ES-I3 (cell line): ENCODE results near the gene C20orf144.
"Not testable (repeated sequence)": the region's sequence is repeated elsewhere in the genome, so short reads cannot be mapped to it uniquely, and the experiment has no call there.

ENCODE experiments used
- H3K36me3 ChIP-seq: 2 replicates; pipeline ENCODE4 v1.6.1; 2013; ENCODE audit warnings: mild to moderate bottlenecking, low read length, control low read depth, moderate library complexity; ENCODE audit not compliant: insufficient read depth
- H3K4me1 ChIP-seq: 2 replicates; pipeline ENCODE4 v1.6.1; 2013; ENCODE audit warnings: mild to moderate bottlenecking, control low read depth, low read length; ENCODE audit not compliant: insufficient read depth
- H3K9ac ChIP-seq: 2 replicates; pipeline ENCODE4 v1.6.1; 2013; ENCODE audit warnings: low read depth, mild to moderate bottlenecking, low read length, moderate library complexity
- H3K9me3 ChIP-seq: 2 replicates; pipeline ENCODE4 v1.6.1; 2013; ENCODE audit warnings: mild to moderate bottlenecking, low read length, moderate library complexity; ENCODE audit not compliant: control insufficient read depth, insufficient read depth

The C20orf144 gene

DNA sequence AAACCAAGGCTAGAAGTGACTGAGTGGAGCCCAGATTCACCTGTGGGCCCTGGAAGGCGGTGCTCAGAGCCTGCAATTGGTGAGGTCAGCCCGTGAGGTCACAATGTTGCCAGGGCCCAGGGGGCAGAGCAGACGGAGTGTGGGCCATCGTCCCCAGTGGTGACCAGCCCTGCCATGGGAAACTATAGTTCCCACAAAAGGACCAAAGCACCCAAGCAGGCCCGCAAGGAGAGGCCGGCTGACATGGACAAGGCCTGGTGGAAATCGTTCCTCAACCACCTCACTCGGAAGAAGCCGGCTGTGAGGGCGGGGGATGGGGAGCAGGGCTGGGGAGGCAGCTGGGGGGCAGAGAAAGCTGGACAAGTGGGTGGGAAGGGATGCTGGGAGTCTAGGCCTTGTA is at the start of gene C20orf144:
Gene C20orf144 (plus strand): TSS at position 156 of the 400 bp plus-strand sequence. CDS start 19 bp downstream, at position 175.
- Histone ChIP-seq H3K4me1 (peaks cover 10% of the 10 kb centered on the region; the same call in 1 of the 2 replicates), H3K9ac (peak within 1 kb of the TSS; percentile 56), H3K9me3 (no peaks in the 10 kb centered on the region), H3K36me3 (no peaks in the 10 kb centered on the region)

DNA sequence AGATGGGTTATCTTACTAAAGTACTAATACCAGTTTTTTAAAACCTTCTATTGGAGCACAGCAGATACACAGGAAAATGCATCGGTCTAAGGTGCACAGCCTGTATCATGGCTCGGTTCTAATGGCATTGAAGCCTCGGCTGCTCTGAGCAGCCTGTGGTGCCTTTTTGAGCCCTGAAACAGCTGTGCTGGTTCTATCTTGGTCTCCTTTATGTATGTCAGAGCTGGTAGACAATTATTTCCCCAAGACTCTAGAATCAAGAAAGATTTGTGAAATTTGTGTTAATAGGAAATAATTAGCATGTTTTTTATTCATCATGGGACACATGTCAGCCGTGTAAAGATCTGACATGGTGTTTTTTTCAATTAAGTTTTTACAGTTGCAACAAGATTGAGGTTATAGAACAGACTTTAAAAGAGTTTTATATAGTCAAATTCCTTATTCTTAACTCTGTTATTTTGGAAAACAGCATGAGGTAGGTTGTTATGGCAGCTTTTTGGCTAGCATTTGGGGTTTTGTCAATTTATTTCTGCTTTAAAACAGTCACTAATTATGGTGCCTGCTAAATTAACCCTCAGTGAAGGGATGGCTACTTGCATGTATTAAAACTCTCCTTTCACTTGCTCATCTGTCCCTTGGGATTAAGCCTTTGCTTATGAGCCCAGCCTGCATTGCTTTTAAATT is 40.3 kb upstream of the C20orf144 start:
- Histone ChIP-seq H3K9me3 (no peaks in the 10 kb centered on the region), H3K9ac (no peak overlapping the region), H3K36me3 (peaks cover 6% of the 10 kb centered on the region; the same call in 1 of the 2 replicates), H3K4me1 (peaks cover 4% of the 10 kb centered on the region; the same call in 1 of the 2 replicates)

DNA sequence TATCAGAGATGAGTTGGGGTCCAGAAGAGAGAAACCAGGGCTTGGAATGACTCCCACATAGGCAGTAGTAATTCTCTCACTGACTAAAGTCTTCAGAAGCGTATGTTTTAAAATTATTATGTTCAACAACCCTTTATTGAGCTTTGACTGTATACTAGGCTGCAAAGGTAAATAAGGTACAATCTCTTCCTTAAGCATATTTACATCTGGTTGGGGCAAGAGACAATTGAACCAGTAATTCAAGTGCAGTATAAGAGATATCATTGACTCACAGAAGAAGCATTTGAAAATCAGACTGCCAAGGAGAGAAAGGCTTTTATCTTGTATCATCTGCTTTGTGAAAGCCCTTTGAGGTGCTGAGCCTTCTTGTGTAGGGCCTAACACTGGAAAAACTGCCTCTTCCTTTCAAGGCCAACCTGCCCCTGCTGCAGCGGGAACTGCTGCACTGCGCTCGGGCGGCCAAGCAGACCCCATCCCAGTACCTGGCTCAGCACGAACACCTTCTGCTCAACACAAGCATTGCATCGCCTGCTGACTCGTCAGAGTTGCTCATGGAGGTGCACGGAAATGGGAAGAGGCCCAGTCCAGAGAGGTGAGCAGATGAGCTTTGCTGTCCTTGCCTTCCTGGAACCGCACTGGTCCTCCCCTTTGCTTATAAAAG is 39.3 kb upstream of the C20orf144 start:
- Histone ChIP-seq H3K4me1 (peaks cover 4% of the 10 kb centered on the region; the same call in 1 of the 2 replicates), H3K36me3 (peaks cover 6% of the 10 kb centered on the region; the same call in 1 of the 2 replicates)

DNA sequence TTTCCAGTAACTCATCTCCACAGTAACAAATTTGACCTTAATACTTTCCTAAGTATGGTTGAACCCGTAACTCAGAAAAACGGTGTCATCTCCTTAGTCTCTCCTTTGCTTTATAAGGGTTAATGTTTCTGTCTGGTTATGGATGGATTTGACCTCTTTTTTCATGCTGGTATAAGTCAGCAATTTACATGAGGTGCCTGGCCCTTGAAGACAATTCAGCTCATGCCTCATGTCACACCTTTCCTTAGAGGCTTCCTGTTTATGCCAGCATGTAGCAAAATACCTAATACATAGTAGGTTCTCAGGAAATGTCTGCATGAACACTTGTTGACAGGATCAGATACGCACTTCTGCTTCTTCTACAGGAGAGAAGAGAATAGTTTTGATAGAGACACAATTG is 37.7 kb upstream of the C20orf144 start:
- H3K4me1 ChIP-seq: no peaks in the 10 kb centered on the region
- H3K36me3 ChIP-seq: peaks cover 6% of the 10 kb centered on the region; the same call in 1 of the 2 replicates

More for the DNA sequence above, 39.3 kb upstream of the C20orf144 start:
- no peak overlapping the region for H3K9ac ChIP-seq
- H3K9me3 ChIP-seq: no peaks in the 10 kb centered on the region

DNA sequence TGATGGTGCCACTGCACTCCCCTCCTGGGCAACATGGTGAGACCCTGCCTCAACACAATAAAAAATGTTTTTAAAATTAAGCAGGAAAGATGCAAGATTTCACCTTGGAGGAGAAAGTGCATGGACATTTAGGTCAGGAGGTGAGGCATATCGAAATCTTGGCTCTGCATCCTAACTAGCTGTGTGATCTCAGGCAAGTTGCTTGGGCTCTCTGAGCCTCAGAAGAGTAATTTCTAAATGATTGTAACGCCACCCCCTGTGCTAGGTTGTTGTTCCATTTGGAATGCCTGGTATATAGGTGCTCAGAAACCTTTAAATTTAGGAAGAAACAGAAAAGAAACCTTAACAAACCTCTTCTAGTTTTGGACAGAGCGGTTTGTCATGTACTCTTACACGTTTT is 35.9 kb upstream of the C20orf144 start:
- no peaks in the 10 kb centered on the region for H3K9me3 ChIP-seq
- no peaks in the 10 kb centered on the region for H3K4me1 ChIP-seq
- peaks cover 6% of the 10 kb centered on the region; the same call in 1 of the 2 replicates for H3K36me3 ChIP-seq

More for the DNA sequence above, 37.7 kb upstream of the C20orf144 start:
- no peaks in the 10 kb centered on the region for H3K9me3 ChIP-seq
- H3K9ac ChIP-seq: no peak overlapping the region

DNA sequence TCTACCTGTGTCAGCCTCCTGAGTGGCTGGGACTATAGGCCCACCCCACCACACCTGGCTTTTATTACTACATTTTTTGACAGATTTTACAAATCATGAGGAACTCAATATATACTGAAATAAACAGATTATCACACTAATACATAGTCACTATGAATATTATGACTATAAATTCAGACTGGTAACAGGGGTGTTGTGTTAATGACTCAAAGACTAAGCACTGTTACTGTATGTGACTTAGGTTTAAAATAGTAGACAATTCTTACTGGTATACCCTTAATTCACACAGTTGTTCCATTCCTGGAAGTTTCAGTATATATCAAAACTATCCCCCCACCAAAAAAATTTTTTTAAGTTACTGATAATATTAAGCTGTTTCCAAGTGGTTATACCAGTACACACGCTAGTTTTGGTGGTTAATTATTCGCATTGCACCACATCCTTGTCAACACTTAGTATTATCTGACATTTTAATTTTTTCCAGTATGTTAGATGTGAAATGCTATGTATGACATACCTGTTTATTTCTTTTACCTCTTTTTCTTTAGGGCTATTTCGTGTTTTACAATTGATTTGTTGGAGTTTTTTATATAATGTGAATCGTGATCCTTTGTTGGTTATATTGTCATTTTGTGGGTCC is 34.4 kb upstream of the C20orf144 start:
- peaks cover 6% of the 10 kb centered on the region; the same call in 1 of the 2 replicates for H3K36me3 ChIP-seq
- no peak overlapping the region for H3K9ac ChIP-seq
- no peaks in the 10 kb centered on the region for H3K4me1 ChIP-seq
- no peaks in the 10 kb centered on the region for H3K9me3 ChIP-seq

More for the DNA sequence above, 35.9 kb upstream of the C20orf144 start:
- H3K9ac ChIP-seq: no peak overlapping the region

DNA sequence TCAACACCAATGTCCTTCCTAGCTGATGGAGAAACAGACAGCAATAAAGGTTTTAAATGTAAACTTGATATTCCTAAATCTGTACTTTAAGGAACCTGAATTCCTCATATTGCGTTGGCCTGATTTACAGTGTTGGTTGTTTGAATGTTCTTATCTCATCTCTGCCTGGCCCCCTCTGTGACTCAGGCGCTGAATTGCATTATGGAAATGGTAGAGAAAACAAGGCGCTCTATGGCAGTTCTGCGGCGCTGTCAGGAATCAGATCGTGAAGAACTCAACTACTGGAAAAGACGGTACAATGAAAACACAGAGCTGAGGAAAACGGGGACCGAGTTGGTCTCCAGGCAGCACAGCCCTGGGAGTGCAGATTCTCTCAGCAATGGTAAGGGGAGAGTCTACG is 32.6 kb upstream of the C20orf144 start:
- H3K36me3 ChIP-seq: peaks cover 6% of the 10 kb centered on the region; the same call in 1 of the 2 replicates

DNA sequence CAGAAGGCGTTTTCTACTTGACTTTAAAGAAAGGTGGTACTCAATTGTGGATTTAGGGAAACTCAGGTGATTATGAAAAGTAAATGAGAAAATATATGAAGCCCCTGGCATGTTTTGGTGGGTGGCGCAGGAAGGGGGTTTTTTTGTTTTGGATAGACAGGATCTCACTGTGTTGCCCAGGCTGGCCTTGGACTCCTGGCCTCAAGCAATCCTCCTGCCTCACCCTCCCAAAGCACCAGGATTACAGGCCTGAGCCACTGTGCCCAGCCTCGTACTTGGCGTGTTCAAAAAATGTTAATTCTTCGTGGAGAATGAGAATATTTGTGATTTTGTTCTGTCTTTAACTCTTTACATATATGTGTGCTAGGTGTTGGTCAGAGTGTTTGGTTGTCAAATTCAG is 32.1 kb upstream of the C20orf144 start:
- H3K36me3 ChIP-seq: peaks cover 6% of the 10 kb centered on the region; the same call in 1 of the 2 replicates
- no peaks in the 10 kb centered on the region for H3K4me1 ChIP-seq
- H3K9ac ChIP-seq: no peak overlapping the region
- H3K9me3 ChIP-seq: no peaks in the 10 kb centered on the region

More for the DNA sequence above, 32.6 kb upstream of the C20orf144 start:
- H3K9me3 ChIP-seq: no peaks in the 10 kb centered on the region
- H3K9ac ChIP-seq: no peak overlapping the region
- H3K4me1 ChIP-seq: no peaks in the 10 kb centered on the region

DNA sequence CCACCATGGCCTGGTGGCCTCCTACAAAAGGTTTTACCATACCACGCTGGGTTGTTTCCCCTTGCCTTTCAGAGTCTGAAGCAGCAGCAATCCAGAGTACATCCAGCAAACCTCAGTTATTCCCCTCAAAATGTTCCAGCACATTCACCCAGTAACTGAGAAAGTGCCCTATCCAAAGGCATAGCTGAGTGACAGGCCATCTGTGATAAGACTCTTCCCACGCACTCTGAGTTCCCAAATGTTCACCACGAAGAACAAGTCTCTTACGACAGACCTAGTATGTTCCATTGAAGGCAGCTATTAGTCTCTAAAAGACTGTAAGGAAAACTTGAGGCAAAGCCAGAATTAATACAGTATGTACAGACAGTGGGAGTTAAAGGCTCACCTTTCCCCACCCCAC is 31.6 kb upstream of the C20orf144 start:
- no peak overlapping the region for H3K9ac ChIP-seq
- no peaks in the 10 kb centered on the region for H3K9me3 ChIP-seq
- no peaks in the 10 kb centered on the region for H3K4me1 ChIP-seq
- H3K36me3 ChIP-seq: peaks cover 11% of the 10 kb centered on the region; the same call in 1 of the 2 replicates

DNA sequence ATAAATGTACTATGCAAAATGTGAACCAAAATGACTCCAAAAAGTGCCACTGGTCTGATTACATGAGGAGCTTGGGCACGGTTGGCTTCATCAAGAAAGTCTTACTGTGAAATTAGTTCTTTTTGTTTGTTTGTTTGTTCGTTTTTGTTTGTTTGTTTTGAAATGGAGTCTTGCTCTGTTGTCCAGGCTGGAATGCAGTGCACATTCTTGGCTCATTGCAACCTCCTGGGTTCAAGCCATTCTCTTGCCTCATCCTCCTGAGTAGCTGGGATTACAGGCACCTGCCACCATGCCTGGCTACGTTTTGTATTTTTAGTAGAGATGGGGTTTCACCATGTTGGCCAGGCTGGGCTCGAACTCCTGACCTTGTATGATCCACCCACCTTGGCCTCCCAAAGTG is 30.2 kb upstream of the C20orf144 start:
- not testable (repeated sequence) for H3K36me3 ChIP-seq, H3K9ac ChIP-seq, H3K4me1 ChIP-seq, H3K9me3 ChIP-seq

DNA sequence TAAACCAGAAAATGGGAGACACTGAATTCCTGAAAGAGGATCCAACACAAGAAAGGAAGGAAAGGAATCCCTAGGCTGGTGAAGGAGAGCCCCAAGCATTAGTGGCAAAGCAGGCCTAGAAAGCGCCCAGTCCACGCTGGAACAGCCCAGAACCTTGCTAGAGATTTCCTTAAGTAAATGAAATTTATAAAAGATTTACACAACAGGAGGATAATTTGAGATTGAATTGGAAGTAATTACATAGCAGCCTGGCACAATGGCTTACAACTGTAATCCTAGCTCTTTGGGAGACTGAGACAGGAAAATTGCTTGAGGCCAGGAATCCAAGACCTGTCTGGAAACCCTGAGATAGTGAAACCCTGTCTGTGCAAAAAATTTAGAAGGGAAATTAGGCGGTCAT is 26.8 kb upstream of the C20orf144 start:
- H3K36me3 ChIP-seq: peaks cover 10% of the 10 kb centered on the region
- no peaks in the 10 kb centered on the region for H3K4me1 ChIP-seq
- no peaks in the 10 kb centered on the region for H3K9me3 ChIP-seq
- H3K9ac ChIP-seq: no peak overlapping the region

DNA sequence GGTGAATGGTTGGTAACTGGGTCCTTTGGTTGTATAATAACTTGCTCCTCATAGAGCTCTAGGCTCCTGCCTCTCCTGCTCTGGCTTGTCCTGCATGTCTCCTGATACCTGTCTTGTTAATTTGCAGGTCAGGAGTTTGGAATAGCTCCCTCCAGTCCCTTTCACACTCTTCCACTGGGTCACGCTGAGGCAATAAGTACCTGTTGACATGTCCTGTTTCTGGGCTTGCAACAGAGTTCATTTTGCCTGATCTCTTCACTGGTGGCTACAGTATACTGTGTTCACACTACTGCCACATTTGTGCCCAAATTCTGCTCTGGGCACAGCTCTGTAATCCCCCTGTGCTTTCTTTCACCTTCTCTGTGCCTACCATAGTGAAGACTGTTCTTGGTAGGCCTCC is 25.4 kb upstream of the C20orf144 start:
- Histone ChIP-seq H3K4me1 (no peaks in the 10 kb centered on the region), H3K36me3 (peaks cover 10% of the 10 kb centered on the region), H3K9me3 (no peaks in the 10 kb centered on the region), H3K9ac (no peak overlapping the region)

DNA sequence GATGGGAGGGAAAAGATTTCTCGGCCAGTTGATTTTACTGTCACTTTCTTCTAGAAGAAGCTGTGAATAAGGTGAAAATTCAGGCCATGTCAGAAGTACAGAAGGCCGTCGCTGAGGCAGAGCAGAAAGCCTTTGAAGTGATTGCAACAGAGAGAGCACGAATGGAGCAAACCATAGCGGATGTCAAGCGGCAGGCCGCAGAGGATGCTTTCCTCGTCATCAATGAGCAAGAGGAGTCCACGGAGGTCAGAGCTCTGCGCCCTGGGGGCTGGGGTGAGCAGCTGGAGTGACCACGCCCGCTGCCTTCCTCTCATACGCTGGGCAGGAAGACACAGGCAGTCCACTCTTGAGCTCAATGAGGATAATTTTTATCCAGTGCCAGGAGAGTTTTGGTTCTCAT is 21.8 kb upstream of the C20orf144 start:
- Histone ChIP-seq H3K9me3 (no peaks in the 10 kb centered on the region), H3K4me1 (no peaks in the 10 kb centered on the region), H3K36me3 (peaks cover 6% of the 10 kb centered on the region), H3K9ac (no peak overlapping the region)

DNA sequence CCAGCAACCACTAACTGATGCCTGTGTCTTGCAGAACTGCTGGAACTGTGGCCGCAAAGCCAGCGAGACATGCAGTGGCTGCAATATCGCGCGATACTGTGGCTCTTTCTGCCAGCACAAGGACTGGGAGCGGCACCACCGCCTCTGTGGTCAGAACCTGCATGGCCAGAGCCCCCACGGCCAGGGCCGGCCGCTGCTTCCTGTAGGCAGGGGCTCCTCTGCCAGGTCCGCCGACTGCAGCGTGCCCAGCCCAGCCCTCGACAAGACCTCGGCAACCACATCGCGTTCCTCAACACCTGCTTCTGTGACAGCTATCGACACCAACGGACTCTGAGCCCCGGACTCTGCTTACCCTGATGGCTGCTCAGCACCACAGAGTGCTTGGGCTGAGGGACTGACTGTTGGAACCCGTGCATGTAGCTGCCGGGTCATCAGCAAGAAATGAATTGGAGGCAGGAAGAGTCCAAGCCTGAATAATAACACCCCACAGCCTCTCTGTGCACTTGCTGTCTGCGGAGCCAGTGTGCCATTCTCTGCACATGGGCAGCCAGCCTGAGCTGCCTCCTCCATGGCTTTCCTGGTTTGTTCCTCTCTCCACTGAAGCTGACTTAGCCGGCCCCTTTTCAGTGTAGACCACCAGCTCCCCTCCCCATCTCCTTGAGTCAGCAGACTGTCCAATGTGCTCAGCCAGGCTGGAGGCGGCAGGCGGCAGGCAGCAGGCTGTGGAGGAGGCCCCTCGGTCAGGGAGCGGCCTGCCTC is 17.6 kb upstream of the C20orf144 start:
- H3K36me3 ChIP-seq: peaks cover 3% of the 10 kb centered on the region; the same call in 1 of the 2 replicates

More for the DNA sequence above, 17.6 kb upstream of the C20orf144 start:
- H3K9ac ChIP-seq: no peak overlapping the region
- no peaks in the 10 kb centered on the region for H3K9me3 ChIP-seq
- peaks cover 4% of the 10 kb centered on the region; the same call in 1 of the 2 replicates for H3K4me1 ChIP-seq
